C4-2B (cell line): ENCODE results near the gene CNGB1.

Source experiments
- H3K27ac ChIP-seq: fragments of 450-650 bp; 2 replicates; pipeline ENCODE4 v1.5.1; 2017
- CTCF ChIP-seq: fragments of 450-650 bp; conservative IDR thresholded peaks from 2 replicates; pipeline ENCODE4 v1.5.1; 2017; ENCODE audit warnings: mild to moderate bottlenecking
- ZFX ChIP-seq: fragments of 450-650 bp; IDR thresholded peaks from 2 replicates; pipeline ENCODE4 v1.6.1; 2017

Gene CNGB1

GRCh38 chr16:57996406-57997175, 25.7 kb upstream of the CNGB1 start:
- H3K27ac ChIP-seq, result no peak overlapping the region
- TF ChIP-seq CTCF, result no peak
- TF ChIP-seq ZFX, result no peak

GRCh38 chr16:57995721-57996405, 24.9 kb upstream of the CNGB1 start:
- no peak overlapping the region for H3K27ac ChIP-seq
- TF ChIP-seq ZFX, result no peak
- TF ChIP-seq CTCF, result no peak

- no peak for TF ChIP-seq ZFX
- TF ChIP-seq CTCF, result no peak; the same call in 1 of the 2 replicates
- no peak overlapping the region for H3K27ac ChIP-seq
Observed at GRCh38 chr16:57994778-57995177, 23.9 kb upstream of the CNGB1 start.

GRCh38 chr16:57994361-57994760, 23.4 kb upstream of the CNGB1 start:
- TF ChIP-seq ZFX, result no peak
- no peak for TF ChIP-seq CTCF
- no peak overlapping the region; the same call in 1 of the 2 replicates for H3K27ac ChIP-seq

- TF ChIP-seq CTCF (no peak), ZFX (no peak)
- H3K27ac ChIP-seq, result peak overlapping the region; percentile 51
Observed at GRCh38 chr16:57993897-57994296, 23.0 kb upstream of the CNGB1 start.

- no peak for TF ChIP-seq ZFX
- peak overlapping the region; percentile 51 for H3K27ac ChIP-seq
Observed at GRCh38 chr16:57993438-57993837, 22.5 kb upstream of the CNGB1 start.

- no peak for TF ChIP-seq CTCF
- no peak for TF ChIP-seq ZFX
- peak overlapping the region; percentile 51 for H3K27ac ChIP-seq
Observed at GRCh38 chr16:57992084-57992483, 21.2 kb upstream of the CNGB1 start.
